Stimulated activated CD8-positive, alpha-beta memory T cell treated with anti-CD3 and anti-CD28 coated beads, Interleukin-12 subunit alpha, Interleukin-12 subunit beta, amount 100 ng/mL, for 1 hour (primary cell): ENCODE measurements around the gene UAP1L1.
A peak's percentile ranks its signal among the peaks of the same experiment; 100 is the strongest.
"Not testable (repeated sequence)": the region's sequence is repeated elsewhere in the genome, so short reads cannot be mapped to it uniquely, and the experiment has no call there.

Experiments
- DNase-seq: peaks from one replicate; pipeline ENCODE4 v3.0.0-alpha.2; 2020; ENCODE audit warnings: low read depth

UAP1L1 gene

DNA sequence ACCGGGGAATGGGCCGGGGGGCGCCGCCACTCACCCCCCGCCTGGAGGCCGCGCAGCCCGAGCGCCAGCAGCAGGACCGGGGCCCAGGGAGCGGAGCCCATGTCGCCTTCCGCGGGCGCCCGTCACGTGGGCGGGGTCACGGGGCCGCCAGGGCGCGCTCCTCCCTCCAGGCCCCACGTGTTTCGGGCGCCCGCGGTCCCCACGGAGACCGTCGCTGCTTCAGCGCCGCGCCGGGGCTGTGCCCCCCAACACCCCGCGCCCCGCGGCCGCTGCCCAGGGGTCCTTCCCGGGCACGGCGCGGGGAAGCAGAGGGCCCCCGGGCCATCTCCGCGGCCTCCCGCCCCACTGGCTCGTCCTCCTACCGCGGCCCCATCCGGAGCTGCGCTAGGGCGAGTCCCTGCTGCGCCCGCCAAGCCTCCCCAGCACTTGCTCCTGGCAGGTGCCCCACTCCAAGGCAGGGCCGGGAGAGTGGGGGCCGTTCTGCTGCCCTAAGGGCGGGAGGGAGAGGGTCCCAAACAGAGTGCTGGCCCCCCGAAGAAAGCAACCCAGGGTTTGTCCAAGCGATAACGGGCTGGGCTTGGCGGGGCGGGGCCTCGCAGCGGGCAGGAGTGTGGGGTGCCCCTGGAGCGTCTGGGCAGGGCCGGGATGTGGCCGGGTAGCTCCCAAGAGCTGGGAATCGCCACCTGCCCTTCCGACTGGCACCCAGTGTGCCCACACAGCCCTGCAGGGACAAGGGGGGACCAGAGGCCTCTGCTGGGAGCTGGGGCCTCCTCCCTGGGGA lies 37.5 kb downstream of the UAP1L1 start, which contains the start of gene DPP7:
DPP7 (minus strand) TSS at position 121 of the 781 bp plus-strand sequence; CDS start at position 101, 20 bp downstream.
- peak; percentile 59 for DNase-seq

DNA sequence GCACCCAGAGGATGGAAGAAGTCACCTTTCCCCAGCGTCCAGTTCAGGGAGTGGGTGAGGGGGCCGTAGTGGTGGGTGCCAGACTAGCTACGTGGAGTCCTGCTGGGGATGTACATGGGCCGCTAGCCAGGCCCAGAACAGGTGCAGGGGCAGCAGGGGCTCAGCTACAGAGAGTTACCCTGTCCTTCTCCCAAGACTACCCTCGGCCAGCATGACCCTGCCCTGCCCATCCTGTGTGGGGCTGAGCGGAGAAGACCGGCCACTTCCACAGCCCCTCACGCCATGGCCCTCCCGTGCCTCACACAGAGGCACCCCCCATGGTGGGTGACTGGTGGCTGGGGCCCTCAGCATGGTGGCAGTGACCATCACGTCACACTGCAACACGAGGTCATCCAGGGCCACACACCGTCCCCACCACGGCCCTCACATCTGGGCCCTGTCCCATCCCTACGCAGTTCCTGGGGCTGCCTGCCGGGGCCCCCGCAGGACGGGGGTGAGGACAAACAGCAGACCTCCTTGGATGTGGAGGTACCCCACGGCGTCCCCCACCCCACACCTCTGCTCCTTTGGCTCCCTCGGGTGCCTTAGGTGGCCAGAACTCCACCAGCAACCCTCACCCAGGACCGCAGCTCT lies 38.2 kb downstream of the UAP1L1 start:
- DNase-seq = no peak

DNA sequence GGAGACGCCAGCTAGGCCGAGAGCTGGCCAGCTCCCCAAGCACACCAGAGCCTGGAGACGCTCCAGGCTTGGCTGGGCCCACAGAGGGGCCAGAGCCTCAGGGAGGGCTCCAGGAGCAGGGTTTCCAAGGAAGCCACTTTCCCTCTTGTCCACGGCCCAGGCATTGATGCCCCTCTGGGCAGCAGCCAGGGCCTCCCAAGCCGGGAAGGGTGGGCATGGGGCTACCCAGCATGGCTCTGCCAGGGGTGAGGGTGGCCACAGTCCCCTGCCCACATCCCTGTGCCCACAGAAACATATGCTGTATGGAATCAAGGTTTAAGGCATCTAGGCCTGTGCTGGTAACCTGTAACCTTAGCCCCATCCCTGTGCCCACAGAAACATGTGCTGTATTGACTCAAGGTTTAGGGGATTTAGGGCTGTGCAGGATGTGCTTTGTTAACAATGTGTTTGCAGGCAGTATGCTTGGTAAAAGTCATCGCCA lies 38.8 kb downstream of the UAP1L1 start:
- DNase-seq = no peak

DNA sequence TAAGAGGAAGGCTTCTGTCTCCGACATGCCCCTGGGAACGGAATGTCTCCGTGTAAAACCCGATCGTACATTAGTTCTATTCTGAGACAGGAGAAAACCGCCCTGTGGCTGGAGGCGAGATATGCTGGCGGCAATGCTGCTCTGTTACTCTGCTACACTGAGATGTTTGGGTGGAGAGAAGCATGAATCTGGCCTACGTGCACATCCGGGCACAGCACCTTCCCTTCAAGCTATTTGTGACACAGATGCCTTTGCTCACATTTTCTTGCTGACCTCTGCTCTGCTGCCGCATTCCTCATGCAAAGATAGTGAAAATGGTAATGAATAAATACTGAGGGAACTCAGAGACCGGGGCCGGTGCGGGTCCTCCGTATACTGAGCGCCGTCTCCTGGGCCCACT lies 39.4 kb downstream of the UAP1L1 start:
- DNase-seq = no peak

DNA sequence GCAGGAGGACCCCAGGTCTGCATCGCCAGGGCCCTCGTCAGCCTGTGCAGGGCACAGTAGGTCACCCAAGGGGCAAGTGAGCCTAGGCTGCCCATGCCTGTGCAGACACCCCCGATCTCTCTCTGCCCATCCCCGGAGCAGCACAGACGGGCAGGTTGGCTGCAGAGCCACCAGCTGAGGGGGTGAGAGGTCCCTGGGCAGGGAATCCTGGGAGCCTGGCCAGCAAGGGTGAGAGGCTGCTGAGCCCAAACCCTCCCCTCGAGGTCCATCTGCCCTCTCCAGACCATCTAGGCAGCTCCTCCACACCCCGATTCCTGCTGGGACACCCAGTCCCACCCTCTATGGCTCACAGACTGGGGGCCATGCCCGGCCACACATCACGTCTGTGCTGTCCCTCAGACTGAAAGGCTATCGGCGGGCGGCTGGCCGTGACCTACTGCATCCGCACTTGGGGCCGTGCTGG lies 40.0 kb downstream of the UAP1L1 start:
- DNase-seq = no peak

DNA sequence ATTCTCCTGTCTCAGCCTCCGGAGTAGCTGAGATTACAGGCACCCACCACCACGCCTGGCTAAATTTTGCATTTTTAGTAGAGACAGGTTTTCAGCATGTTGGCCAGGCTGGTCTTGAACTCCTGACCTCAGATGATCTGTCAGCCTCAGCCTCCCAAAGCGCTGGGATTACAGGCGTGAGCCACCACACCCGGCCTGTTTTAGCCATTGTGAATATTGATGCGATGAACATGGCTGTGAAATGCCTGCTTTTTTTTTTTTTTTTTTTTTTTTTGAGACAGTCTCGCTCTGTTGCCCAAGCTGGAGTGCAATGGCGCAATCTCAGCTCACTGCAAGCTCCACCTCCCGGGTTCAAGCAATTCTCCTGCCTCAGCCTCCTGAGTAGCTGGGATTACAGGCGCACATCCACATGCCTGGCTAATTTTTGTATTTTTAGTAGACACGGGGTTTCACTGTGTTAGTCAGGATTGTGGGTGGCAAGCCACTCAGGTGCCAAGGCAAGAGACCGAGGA lies 40.8 kb downstream of the UAP1L1 start:
- not testable (repeated sequence) for DNase-seq

DNA sequence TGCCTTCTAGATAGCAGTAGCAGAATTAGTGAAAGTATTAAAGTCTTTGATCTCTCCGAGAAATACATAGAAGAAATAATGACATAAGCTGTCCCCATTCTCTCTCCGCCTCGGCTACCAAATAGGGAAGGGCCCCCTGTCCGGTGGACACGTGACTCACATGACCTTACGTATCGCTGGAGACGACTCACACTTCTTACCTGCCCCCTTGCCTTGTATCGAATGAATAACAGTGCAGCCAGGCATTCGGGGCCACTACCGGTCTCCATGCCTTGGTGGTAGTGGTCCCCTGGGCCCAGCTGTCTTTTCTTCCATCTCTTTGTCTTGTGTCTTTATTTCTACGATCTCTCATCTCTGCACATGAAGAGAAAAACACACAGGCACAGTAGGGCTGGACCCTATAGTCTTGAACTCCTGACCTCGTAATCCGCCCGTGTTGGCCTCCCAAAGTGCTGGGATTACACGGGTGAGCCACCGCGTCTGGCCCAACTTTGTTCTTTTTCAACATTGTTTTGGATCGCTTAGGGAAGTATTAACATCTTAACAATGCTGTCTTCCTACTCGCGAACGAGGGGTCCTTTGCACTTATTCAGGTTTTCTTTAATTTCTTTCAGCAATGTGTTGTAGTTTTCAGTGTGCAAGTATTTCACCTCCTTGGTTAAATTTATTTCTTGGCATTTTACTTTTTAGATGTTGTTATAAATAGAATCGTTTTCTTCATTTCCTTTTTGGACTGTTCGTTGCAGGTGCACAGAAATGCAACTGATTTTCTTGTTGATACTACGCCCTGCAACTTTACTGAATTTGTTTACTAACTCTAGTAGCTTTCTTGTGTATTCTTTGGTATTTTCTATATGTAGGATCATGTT lies 44.8 kb downstream of the UAP1L1 start:
- not testable (repeated sequence) for DNase-seq

DNA sequence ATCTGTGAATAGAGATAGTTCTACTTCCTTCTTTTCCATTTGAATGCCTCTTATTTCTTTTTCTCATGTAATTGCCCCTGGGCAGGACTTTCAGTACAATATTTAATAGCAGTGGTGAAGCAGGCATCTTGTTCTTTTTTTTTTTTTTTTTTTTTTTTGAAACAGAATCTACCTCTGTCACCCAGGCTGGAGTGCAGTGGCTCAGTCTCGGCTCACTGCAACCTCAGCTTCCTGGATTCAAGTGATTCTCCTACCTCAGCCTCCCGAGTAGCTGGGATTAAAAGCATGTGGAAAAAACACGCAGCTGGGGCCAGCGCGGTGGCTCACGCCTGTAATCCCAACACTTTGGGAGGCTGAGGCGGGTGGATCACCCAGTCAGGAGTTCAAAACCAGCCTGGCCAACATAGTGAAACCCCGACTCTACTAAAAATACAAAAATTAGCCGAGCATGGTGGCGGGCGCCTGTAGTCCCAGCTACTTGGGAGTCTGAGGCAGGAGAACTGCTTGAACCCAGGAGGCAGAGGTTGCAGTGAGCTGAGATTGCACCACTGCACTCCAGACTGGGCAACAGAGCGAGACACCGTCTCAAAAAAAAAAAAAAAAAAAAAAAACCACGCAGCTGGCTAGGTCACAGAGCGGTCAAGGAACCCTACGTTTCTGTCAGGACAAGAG lies 45.6 kb downstream of the UAP1L1 start:
- not testable (repeated sequence) for DNase-seq

DNA sequence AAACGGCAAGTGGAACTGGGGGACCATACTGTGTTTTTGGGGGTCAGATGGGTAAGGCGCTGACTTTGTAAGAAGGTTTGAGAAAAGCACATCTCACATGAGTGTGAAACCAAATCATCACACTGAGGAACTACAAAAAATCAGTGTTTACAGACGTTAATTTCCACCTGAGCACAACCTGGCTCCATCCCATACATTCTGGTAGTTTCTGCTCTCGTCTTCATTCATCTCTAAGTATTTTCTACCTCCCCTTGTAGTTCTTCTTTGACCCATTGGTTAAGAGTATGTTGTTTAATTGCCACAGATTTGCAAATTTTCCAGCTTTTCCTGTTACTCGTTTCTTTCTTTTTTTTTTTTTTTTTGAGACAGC lies 46.1 kb downstream of the UAP1L1 start:
- DNase-seq = no peak

DNA sequence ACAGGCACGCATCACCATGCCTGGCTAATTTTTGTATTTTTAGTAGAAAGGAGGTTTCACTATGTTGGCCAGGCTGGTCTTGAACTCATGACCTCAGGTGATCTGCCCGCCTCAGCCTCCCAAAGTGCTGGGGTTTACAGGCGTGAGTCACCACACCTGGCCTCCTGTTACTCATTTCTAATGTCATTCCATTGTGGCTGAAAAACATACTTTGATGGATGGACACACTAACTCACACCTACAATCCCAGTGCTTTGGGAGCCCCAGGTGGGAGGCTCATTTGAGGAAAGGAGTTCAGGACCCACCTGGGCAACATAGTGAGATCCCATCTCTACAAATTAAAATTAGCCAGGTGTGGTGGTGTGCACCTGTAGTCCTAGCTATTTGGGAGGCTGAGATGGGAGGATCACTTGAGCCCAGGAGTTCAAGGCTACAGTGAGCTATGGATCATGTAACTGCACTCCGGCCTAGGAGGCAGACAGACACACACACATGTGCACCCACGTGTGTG lies 46.7 kb downstream of the UAP1L1 start:
- not testable (repeated sequence) for DNase-seq

DNA sequence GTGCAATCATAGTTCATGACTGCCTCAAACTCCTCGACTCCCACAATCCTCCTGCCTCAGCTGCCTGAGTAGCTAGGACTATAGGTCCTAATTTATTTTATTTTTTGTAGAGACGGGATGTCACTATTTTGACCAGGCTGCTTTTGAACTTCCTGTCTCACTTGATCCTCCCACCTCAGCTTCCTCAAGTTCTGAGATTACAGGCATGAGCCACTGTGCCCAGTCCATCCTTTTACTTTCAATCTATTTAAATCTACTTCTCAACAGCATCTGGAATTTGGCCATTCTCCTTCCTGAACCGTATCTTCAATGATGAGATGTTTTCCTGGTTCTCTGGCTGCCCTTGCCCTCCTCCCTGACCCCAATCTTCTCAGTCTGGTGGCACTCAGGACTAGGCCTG lies 49.5 kb downstream of the UAP1L1 start:
- DNase-seq = no peak

DNA sequence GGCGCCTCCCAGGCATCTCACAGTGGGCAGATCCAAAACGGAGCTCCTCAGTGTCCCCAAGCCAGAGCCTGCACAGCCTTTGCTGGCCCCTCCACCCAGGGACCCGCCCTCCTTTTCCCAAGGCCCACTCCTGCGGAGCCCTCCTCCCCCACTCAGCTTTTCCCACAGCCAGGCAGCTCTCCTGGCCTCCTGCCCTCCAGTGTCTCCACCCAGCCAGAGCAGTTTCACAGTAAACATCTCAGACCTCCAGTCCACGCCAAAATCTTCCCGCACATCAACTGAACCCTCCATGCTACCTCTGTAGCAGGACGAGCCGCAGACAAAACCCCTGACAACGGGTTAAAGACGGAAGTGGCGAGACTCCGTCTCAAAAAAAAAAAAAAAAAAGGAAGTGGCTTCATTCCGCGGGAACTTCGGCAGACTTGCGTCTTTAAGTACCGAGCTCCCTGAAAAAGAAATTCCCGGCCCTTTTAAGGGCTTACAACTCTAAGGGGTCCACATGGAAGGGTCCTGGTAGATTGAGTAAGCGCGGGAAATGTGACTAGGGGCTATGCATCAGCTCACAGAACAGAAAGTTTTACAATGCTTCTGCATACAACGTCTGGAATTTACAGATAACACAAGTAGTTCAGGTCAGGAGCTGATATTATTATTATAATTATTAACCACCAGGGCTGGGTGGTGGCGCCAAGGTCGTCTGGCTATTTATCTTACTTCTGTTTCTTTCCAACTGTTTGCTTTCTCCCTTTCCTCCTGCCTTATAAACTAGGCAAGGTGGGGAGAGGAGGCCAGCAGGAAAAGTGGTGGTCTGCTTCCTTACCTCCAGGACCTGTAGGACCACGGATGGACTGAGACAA lies 50.2 kb downstream of the UAP1L1 start:
- DNase-seq = no peak

DNA sequence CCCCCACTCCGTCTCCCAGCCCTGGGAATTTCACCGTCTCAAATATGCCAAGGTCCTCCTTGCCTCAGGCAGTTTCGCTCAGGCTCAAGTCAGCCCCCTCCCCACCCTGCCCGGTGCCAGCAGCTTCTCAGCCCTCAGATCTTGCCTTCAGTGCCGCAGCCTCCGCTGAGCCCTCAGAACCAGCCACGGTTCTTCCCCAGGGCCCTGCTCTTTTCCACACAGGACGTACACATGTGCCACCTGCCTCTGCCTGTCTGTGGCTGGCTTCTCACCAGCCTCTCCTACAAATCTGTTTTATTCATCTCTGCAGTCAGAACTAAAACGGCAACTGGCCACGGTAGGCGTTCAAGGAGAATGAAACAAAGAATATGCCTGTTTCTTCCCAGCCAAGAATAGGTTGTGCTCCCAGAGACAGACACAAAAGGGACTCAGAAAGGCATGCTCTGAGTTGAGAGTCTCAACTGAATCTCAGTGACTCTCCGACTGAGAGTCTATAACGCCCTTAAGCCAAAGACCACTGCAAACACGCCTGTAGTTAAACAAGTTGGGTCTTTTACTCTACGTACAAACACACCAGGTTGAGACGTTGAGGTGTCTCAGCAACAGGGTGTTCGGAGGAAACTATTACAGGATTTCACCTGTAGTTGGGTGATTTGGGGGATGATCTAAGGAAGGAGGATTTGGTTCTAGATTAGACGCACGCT lies 51.0 kb downstream of the UAP1L1 start:
- DNase-seq = no peak

DNA sequence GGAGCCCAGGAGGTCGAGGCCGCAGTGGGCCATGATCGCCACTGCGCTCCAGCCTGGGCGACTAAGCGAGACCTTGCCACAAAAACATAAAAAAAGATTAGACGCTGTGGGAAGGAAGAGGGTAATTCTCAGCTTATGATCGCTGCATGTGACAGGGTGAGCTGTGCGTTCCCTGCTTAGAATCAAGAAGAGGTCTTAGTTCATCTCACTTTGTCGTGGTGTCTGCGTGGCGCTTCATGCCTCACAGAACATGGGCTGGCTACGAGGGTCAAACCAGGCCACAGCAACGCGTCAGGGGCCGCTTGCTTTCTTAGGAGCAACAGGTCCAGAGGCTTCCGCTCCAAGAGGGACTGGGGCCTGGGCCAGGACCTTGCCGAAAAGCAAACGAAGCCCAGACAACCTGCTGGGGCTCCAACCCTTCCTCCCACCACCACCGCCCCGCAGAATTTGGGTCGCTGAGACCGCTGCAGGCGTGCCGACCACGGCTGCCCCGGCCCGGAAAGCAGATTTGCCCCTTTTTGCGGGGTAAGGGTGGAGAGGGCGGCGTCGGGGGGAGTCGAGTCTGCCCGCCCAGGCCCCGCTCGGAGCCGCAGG lies 51.6 kb downstream of the UAP1L1 start:
- no peak for DNase-seq

DNA sequence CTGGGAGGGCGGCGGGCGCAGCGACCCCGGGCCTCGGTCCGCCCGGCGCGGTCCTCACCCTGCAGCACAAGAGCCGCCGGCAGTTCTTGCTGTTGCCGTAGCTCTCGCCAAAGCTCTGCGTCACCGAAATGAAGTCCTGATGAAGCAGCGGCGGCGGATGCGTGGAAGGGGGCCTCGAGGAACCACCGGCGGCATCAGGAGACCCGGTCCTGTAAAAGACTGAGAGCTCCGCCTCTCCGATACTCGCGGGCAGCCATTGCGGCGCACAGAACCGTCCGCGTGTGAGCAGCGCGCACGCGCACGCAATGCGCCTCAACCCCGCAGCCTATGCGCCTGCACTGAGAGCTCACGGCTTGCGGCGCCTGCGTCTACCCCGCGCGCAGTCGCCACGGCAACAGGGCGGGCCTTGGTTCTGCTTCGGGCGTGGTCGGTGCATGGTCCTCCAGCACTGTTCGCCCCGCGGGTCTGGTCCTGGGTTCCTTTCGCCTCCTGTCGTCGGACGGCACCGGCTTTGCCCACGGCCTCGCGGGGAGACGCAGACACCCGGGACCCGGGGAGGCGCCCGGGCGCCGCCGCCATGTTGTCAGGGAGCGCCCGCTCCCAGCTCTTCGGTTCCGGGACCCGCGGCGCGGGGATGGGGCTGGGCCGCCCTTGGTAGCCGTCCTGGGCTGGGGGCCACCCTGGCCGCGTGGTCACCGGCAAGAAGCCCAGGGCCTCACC lies 52.3 kb downstream of the UAP1L1 start:
- peak; percentile 76 for DNase-seq

DNA sequence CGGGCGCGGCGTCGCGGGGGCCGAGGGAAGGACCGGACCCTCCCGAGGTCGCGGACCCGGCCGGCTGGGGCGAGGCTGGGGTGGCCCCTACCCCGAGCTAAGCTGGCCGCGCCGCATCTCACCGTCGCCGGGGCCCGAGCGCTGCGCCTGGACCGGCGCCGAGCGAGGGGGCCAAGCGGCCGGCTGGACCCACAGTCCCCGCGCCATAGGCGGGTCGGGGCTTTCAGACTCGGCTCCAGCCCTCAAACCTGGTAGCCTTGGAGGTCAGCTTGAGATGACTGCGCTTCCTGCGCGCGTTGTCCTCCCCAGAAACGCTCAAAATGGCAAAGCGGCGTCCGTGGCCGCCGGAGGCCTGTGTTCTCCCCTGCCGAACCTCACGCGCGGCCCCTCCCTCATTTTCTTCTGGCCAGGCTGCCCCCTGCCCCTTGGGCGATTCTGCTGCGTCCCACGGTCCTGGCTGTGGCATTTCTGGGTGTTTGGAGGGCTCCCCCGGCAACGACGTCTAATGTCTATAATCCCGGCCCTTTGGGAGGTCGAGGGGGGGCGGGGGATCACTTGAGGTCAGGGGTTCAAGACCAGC lies 52.9 kb downstream of the UAP1L1 start:
- no peak for DNase-seq
